Spleen (tissue), 11 donors: Measurements from ENCODE around the gene ADCK1. TPM values are rescaled to one million over a fixed set of nuclear protein-coding genes. Genes with fewer than 3 reads are reported as not detected.

ENCODE experiments used
- DNase-seq: peaks from one replicate; pipeline ENCODE4 v3.0.0-alpha.2; 2020
- H3K27ac ChIP-seq, 8 donors: fragments of 200-600 bp; sonication (generic) in 7 of 8; 1 replicate in 4 of 8; 2 replicates in 4 of 8; pipeline versions ENCODE4 v1.5.0 to v1.8.0; 2016 to 2021; ENCODE audit warnings: inconsistent platforms in 4 of 8, mild to moderate bottlenecking in 4 of 8, moderate library complexity in 1 of 8
- H3K27me3 ChIP-seq, 7 donors: fragments of 200-600 bp; sonication (generic) in 6 of 7; replicated peaks in 1 of 7; 1 replicate in 4 of 7; 2 replicates in 3 of 7; pipeline versions ENCODE4 v1.5.0 to v1.8.0; 2016 to 2021; ENCODE audit warnings: inconsistent platforms in 3 of 7, mild to moderate bottlenecking in 1 of 7
- H3K36me3 ChIP-seq, 6 donors: fragments of 200-600 bp; sonication (generic) in 5 of 6; 1 replicate in 4 of 6; 2 replicates in 2 of 6; pipeline versions ENCODE4 v1.5.0 to v1.8.0; 2016 to 2021; ENCODE audit warnings: inconsistent platforms in 2 of 6
- H3K4me1 ChIP-seq, 6 donors: fragments of 200-600 bp; sonication (generic) in 5 of 6; 1 replicate in 3 of 6; 2 replicates in 3 of 6; pipeline versions ENCODE4 v1.5.0 to v1.8.0; 2016 to 2021; ENCODE audit warnings: inconsistent platforms in 3 of 6
- H3K4me3 ChIP-seq, 8 donors: fragments of 200-600 bp; sonication (generic) in 7 of 8; 1 replicate in 4 of 8; 2 replicates in 4 of 8; pipeline versions ENCODE4 v1.5.0 to v1.8.0; 2016 to 2021; ENCODE audit warnings: inconsistent platforms in 4 of 8, mild to moderate bottlenecking in 4 of 8, moderate library complexity in 2 of 8
- H3K9me3 ChIP-seq, 8 donors: fragments of 200-600 bp; sonication (generic) in 7 of 8; 1 replicate in 4 of 8; 2 replicates in 4 of 8; pipeline versions ENCODE4 v1.5.0 to v1.8.0; 2016 to 2021; ENCODE audit warnings: inconsistent platforms in 4 of 8
- CTCF ChIP-seq, 11 experiments: fragments of 200-600 bp in 7 of 11; fragments of 450-650 bp in 4 of 11; sonication (generic) in 4 of 11; IDR thresholded peaks in 8 of 11; conservative IDR thresholded peaks in 3 of 11; 1 replicate in 7 of 11; 2 replicates in 4 of 11; pipeline versions ENCODE4 v1.4.0 to v1.8.0; 2016 to 2021; ENCODE audit warnings: antibody characterized with exemption in 11 of 11, inconsistent platforms in 4 of 11, mild to moderate bottlenecking in 1 of 11
- POLR2A ChIP-seq, 3 donors: fragments of 450-650 bp; IDR thresholded peaks; one replicate each; pipeline ENCODE4 v1.5.1; 2017; ENCODE audit warnings: antibody characterized with exemption in 3 of 3, mild to moderate bottlenecking in 1 of 3
- POLR2AphosphoS5 ChIP-seq, 3 donors: sonication (generic); formaldehyde crosslinking; IDR thresholded peaks; one replicate each; pipeline ENCODE4 v1.5.1; 2017; ENCODE audit warnings: antibody characterized with exemption in 3 of 3
- WGBS, 5 donors: extraction: QIAGEN DNeasy Blood & Tissue Kit in 3 of 5; methylation state at CpG; one replicate each; pipeline versions ENCODE4 v1.1.5 to v1.1.7; 2013 to 2018; 5-methylcytosine and 5-hydroxymethylcytosine counted together
- intact Hi-C: fragments of 100-400 bp; cut with DNase I; formaldehyde crosslinking; loops from one replicate; pipeline ENCODE4 v1.15.0; 2023; ENCODE audit warnings: low total_unique reads
- polyA plus RNA-seq, 3 donors: library from polyadenylated mRNA; stranded (reverse); fragments of 200-250 nt; gene quantifications; one replicate each; pipeline ENCODE4 v1.2.1, GENCODE V29; 2013
- total RNA-seq, 7 donors: library from RNA; depleted of rRNA in 3 of 7; stranded (reverse); fragments of >200 nt in 3 of 7; fragmentation: NEBNext Ultra II Directional in 4 of 7; extraction: Animal tissue kit (Norgen Biotek cat#: 25700) in 4 of 7; gene quantifications; one replicate each; pipeline versions ENCODE4 v1.1.0 to v1.2.1, GENCODE V29; 2016 to 2021
- donor health status: healthy with polysubstance abuse.
- donor health status: DM: no; HTN: no; CAD: no; lungs with moderate emphysema.
- donor health status: DM: no; HTN: no; CAD: no.
- donor health status: Bipolar disorder and iron deficiency.
- donor health status: healthy.
- donor health status: DM: no; HTN: no; CAD: no.
- donor health status: DM: yes; HTN: yes; CAD: no.

Gene ADCK1
- total and polyA plus RNA-seq, 10 donors: 5.0 to 14.0 (median 9.0) TPM

- no peaks in the 10 kb centered on the region for H3K4me1 ChIP-seq
- peaks cover 0 to 20% (median 6%) of the 10 kb centered on the region in 8 donors for H3K9me3 ChIP-seq
- TF ChIP-seq POLR2AphosphoS5 (IDR thresholded peaks at IDR 0.05) (no peak), CTCF (IDR thresholded peaks at IDR 0.05 in 8 of 11, conservative IDR thresholded peaks at IDR 0.05 in 3 of 11) (no peak), POLR2A (IDR thresholded peaks at IDR 0.05) (no peak)
- H3K27me3 ChIP-seq: no peaks in the 10 kb centered on the region
- H3K4me3 ChIP-seq: no peak overlapping the region
- intact Hi-C loops: no loop called here
- peaks cover 0 to 61% (median 13%) of the 10 kb centered on the region in 6 donors for H3K36me3 ChIP-seq
- no peak overlapping the region for H3K27ac ChIP-seq
- peak; percentile 29 for DNase-seq
- WGBS, 5 donors: 88 to 94% (median 93%) methylated on average over 4 of the region's 4 CpGs
These were observed 92.5 kb downstream of the ADCK1 start for GRCh38 chr14:77892381-77892871.

- H3K4me3 ChIP-seq: no peak overlapping the region
- intact Hi-C loops: no loop called here
- no peak for DNase-seq
- H3K36me3 ChIP-seq: peaks cover 0 to 56% (median 8%) of the 10 kb centered on the region in 6 donors
- no peaks in the 10 kb centered on the region for H3K27me3 ChIP-seq
- H3K27ac ChIP-seq: no peak overlapping the region
- H3K4me1 ChIP-seq: no peaks in the 10 kb centered on the region
- whole genome bisulfite sequencing, 5 donors: 94 to 98% (median 96%) methylated on average over 5 of the region's 5 CpGs
- TF ChIP-seq CTCF (IDR thresholded peaks at IDR 0.05 in 8 of 11, conservative IDR thresholded peaks at IDR 0.05 in 3 of 11): no peak
- TF ChIP-seq POLR2A (IDR thresholded peaks at IDR 0.05): no peak
- no peak for TF ChIP-seq POLR2AphosphoS5 (IDR thresholded peaks at IDR 0.05)
- H3K9me3 ChIP-seq: peaks cover 0 to 20% (median 6%) of the 10 kb centered on the region in 8 donors
These were observed 93.1 kb downstream of the ADCK1 start for GRCh38 chr14:77892890-77893484.

GRCh38 chr14:77897374-77897773 is 97.5 kb downstream of the ADCK1 start:
- Histone ChIP-seq H3K36me3 (peaks cover 0 to 42% (median 0%) of the 10 kb centered on the region in 6 donors), H3K27me3 (no peaks in the 10 kb centered on the region), H3K9me3 (no peaks in the 10 kb centered on the region), H3K4me3 (no peak overlapping the region), H3K4me1 (no peaks in the 10 kb centered on the region), H3K27ac (no peak overlapping the region)
- DNase-seq: no peak
- intact Hi-C loops: no loop called here
- WGBS, 5 donors: 76 to 82% (median 78%) methylated on average over 2 of the region's 2 CpGs
- no peak for TF ChIP-seq POLR2AphosphoS5 (IDR thresholded peaks at IDR 0.05)
- no peak for TF ChIP-seq CTCF (IDR thresholded peaks at IDR 0.05 in 8 of 11, conservative IDR thresholded peaks at IDR 0.05 in 3 of 11)
- TF ChIP-seq POLR2A (IDR thresholded peaks at IDR 0.05): no peak

GRCh38 chr14:77902811-77903210 is 102.9 kb downstream of the ADCK1 start:
- no peak overlapping the region for H3K27ac ChIP-seq
- H3K36me3 ChIP-seq: peaks cover 0 to 48% (median 0%) of the 10 kb centered on the region in 6 donors
- WGBS, 5 donors: 75 to 93% (median 86%) methylated on average over 1 of the region's 1 CpG
- no peaks in the 10 kb centered on the region for H3K4me1 ChIP-seq
- no peak for TF ChIP-seq POLR2AphosphoS5 (IDR thresholded peaks at IDR 0.05)
- no peak for TF ChIP-seq CTCF (IDR thresholded peaks at IDR 0.05 in 8 of 11, conservative IDR thresholded peaks at IDR 0.05 in 3 of 11)
- TF ChIP-seq POLR2A (IDR thresholded peaks at IDR 0.05): no peak
- no peaks in the 10 kb centered on the region for H3K27me3 ChIP-seq
- no peak for DNase-seq
- H3K9me3 ChIP-seq: peaks cover 0 to 7% (median 3%) of the 10 kb centered on the region in 8 donors
- H3K4me3 ChIP-seq: no peak overlapping the region
- intact Hi-C loops: no loop called here
